HG03135 (cell line): ENCODE measurements around the gene PIGS.

Experiments
- ATAC-seq: cut with Tn5 transposase; IDR thresholded peaks from one replicate; pipeline ENCODE4 v1.9.1; 2021; ENCODE audit warnings: mild to moderate bottlenecking, moderate library complexity; ENCODE audit not compliant: unreplicated experiment

The PIGS gene

DNA sequence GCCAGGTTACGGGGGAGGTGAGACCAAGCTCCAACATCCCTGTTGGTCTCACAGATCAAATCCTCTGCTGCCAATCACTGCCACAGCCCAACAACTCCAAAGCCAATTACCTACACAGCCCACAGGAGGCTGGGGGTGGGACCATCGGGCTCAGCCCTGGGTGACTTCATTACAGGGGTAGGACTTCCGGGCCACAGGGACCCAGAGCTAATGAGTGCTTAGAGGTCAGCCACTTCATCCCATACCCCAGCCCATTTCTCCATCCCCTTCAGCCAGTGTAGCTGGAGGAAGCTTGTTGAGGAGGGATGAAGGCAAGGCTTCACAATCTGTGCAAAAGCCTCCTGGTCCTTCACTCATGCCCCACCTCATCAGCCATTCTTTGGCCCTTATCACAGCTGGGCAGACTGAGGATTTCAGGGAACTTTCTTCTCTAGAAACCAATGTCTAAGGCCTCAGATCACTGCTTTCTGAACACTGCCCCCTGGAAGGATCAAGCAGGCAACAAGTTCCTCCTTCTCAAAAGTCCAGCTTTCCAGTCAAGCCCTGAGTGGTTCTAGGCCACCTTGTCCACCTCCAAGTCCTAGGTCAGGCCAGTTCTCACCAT, 59.4 kb downstream of the PIGS start:
- ATAC-seq, result no peak

DNA sequence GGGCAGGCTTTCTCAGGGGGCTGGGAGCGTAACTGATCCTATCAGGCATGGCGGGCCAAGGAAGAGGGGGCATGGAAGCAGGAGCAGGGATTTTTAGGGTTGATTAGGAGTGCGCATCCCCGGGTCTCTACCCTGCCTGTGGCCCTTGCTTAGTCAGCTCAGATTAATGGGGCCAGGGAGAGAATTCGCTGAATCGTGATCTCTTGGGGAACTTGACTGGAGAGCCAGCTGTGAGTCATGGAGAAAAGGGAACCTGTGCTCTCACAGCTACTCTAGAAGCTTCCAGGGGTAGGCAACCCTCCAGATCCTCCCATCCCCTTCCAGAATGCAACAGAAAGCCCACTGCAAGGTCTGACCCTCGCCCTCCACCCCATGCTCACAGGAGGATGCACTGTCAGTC, 61.5 kb downstream of the PIGS start:
- ATAC-seq, result no peak

DNA sequence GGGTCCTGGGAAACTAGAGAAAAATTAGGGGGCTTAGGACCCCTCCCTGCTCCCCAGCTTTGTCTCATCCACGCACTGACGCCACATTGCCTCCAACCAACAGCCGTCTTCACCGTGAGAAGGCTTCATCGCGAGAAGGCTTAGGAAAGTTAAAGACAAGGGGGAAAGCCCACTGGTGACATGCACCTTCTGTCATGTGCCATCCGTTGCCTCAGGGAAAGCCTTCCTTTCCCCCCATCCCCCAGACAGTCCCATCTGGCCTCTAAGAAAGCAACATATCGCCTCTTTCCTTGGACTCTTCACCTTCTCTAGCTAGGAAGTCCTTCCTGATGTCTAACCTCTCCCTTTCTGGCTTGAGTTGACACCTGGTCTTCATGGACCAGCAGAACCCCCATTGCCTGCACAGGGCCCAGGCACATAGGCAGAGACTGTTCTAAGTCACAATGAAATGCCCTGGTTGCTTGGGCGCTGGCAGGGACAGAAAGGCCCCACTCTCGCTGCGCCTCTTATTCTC, 63.1 kb downstream of the PIGS start:
- ATAC-seq, result no peak

DNA sequence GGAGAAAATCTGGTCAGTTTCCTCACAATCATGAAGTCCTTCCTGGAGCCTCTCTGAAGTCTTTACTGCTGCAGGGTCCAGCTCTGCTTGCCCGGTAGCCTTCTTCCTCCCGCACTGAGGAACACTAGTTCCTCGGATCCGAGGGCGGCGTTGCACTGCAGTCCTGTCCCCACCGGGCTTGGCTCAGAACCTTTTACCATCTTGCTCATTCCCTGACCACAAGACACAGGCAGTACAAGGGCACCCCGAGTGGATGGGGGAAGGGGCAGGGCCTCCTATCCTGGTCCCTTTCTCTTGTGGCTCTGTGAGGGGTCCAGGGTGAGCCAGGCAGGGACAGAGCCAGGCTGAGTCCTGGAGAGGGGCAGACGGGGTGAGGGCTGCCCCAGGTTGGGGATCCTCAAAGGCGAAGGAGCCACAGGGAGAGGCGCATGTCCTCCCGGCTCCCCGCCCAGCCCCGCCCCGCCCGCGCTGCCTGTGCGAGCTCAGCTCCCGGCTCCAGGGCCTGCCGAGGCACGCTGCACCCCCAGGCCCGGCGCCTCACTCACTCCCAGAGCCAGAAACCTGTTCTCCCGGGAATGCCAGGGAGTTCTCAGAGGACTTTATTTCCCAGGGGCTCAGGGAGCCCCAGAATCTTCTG, 63.6 kb downstream of the PIGS start:
- no peak for ATAC-seq

DNA sequence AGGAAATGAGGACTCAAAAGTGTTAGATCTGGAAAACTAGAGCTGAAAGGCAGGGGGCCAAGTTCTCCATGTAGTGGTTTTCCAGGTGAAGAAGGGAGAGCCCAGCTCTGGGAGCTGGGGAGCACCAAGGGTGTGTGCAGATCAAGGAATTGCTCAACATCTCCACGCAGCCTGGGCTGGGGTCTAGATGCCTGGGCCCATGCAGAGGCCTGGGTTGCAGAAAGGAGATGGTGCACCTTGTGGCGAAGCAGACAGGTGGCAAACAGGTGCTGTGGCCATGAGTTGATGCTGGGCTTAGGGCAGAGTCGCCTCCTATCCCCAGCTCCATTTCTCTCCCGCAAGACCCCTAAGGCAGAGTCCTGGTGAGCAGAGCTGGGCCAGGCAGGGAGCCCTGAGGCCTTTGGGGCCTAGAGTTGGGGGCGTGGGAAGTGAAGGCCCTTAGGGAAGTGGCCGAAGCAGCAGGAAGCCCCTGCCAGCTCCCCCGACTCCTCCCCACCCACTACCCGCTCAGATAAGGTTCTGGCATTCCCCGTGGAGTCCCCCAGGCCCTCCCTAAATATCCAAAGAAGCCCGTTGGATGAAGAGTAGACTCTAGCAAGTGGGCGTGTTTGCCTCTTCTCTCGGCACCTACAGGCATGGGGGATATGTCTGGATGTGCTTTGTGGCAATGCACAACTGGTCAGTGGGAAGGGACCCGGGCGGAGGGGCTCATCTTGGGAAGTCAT, 64.4 kb downstream of the PIGS start:
- ATAC-seq, result no peak

DNA sequence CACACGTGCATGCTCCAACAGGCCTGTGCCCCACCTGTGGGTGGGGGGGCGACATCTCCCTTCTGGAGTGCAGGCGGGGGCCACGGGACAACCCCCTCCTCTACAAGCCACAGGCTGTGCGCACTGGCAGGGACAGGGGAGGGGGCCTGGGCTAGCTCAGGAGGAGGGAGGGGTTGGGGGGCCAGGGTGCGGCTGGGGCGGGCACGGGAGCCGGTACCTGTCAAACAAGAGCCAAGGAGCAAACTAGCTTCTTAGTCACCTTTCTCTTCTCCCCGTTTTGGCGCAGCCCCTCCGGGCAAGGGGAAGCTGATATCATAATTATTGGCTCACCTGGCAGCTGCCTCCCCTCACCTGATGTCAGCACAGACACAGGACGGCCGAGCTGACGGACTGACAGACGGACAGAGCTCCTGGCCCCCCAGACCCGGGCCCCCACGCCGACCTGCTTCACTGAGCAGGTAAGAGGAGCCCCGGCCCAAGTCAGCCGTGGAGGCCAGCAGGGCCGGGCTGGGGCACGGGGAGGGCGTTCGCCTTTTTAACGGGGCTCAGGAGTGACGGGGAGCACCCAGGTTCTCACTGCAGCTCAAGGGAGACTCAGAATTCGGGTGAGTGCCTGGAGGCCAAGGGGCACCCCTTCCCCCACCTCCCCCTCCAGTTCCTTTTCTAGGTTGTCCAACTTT, 65.2 kb downstream of the PIGS start, which contains the start of gene FOXN1:
FOXN1 (plus strand) TSS at position 363 of the 680 bp plus-strand sequence. CDS start 17,622 bp downstream, outside the sequence.
- no peak for ATAC-seq

DNA sequence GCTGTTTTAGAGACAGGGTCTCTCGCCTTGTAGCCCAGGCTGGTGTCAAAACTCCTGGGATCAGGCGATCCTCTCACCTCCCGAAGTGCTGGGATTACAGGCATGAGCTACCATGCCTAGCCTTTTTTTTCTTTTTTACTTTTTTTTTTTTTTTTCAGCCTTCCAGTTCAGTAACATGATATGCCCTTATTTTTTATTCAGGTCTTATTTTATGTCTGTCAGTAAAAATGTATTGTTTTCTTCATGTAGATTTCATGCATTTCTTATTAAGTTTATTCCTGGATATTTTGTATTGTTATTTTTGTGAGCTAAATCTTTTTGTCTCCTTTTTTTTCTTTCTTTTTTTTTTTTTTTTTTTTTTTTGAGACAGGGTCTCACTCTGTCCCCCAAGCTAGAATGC, 67.9 kb downstream of the PIGS start:
- no peak for ATAC-seq
